Endodermal cell (in vitro differentiated cells): ENCODE results near the gene IST1. TPM values are rescaled to one million over a fixed set of nuclear protein-coding genes. Genes with fewer than 3 reads are reported as not detected.

Experiments
- DNase-seq: peaks from one replicate; pipeline ENCODE4 v3.0.0-alpha.2; 2017
- H3K27ac ChIP-seq: 2 replicates; pipeline ENCODE4 v1.5.1; 2013; ENCODE audit warnings: mild to moderate bottlenecking, low read depth, low read length, moderate library complexity
- H3K27me3 ChIP-seq: 2 replicates; pipeline ENCODE4 v1.6.1; 2013; ENCODE audit warnings: mild to moderate bottlenecking, low read length, moderate library complexity; ENCODE audit not compliant: insufficient read depth, control insufficient read depth, poor library complexity, severe bottlenecking
- H3K36me3 ChIP-seq: 2 replicates; pipeline ENCODE4 v1.7.0; 2013; ENCODE audit warnings: mild to moderate bottlenecking, low read length, moderate library complexity; ENCODE audit not compliant: control insufficient read depth, insufficient read depth
- H3K4me1 ChIP-seq: one replicate; pipeline ENCODE4 v1.7.0; 2013; ENCODE audit warnings: low read length; ENCODE audit not compliant: control insufficient read depth, insufficient read depth
- H3K4me3 ChIP-seq: 2 replicates; pipeline ENCODE4 v1.5.1; 2013; ENCODE audit warnings: mild to moderate bottlenecking, low read length, moderate library complexity
- H3K9ac ChIP-seq: 2 replicates; pipeline ENCODE4 v1.6.1; 2013; ENCODE audit warnings: mild to moderate bottlenecking, low read length, moderate library complexity; ENCODE audit not compliant: poor library complexity, severe bottlenecking; ENCODE audit errors: extremely low read depth
- H3K9me3 ChIP-seq: 2 replicates; pipeline ENCODE4 v1.6.1; 2013; ENCODE audit warnings: mild to moderate bottlenecking, low read length, moderate library complexity; ENCODE audit not compliant: control insufficient read depth
- H3K27ac Mint-ChIP-seq: 2 replicates; pipeline ENCODE4 v1.8.0; 2020; ENCODE audit warnings: mixed read lengths
- H3K27me3 Mint-ChIP-seq: 2 replicates; pipeline ENCODE4 v1.8.0; 2021; ENCODE audit warnings: mild to moderate bottlenecking, mixed read lengths; ENCODE audit not compliant: insufficient read depth
- H3K36me3 Mint-ChIP-seq: 2 replicates; pipeline ENCODE4 v1.8.0; 2020; ENCODE audit warnings: low read depth, mixed read lengths
- H3K4me1 Mint-ChIP-seq: 2 replicates; pipeline ENCODE4 v1.8.0; 2020; ENCODE audit warnings: mixed read lengths
- H3K4me3 Mint-ChIP-seq: 2 replicates; pipeline ENCODE4 v1.8.0; 2020; ENCODE audit warnings: mild to moderate bottlenecking, moderate library complexity, mixed read lengths
- H3K9me3 Mint-ChIP-seq: 2 replicates; pipeline ENCODE4 v1.8.0; 2020; ENCODE audit warnings: mild to moderate bottlenecking, mixed read lengths
- WGBS, 2 experiments: methylation state at CpG; one replicate each; pipeline versions ENCODE4 v1.1.5 to v1.1.7; 2013; ENCODE audit warnings: missing lambda C conversion rate in 2 of 2, mixed read lengths in 1 of 2; ENCODE audit not compliant: insufficient coverage in 1 of 2, insufficient read length in 1 of 2; 5-methylcytosine and 5-hydroxymethylcytosine counted together
- total RNA-seq, 2 donors: library from RNA; stranded (reverse); fragmentation: NEBNext Ultra II Directional in 1 of 2; extraction: Animal tissue kit (Norgen Biotek cat#: 25700) in 1 of 2; gene quantifications; 2 replicates in 1 of 2; 3 replicates in 1 of 2; pipeline ENCODE4 v1.2.1, GENCODE V29; 2021
- TF ChIP-seq, protein P1 (sequence below): fragments of 200-600 bp; sonication (generic); conservative IDR thresholded peaks from 2 replicates; pipeline ENCODE4 v1.5.0; 2021; ENCODE audit warnings: antibody characterized with exemption, mild to moderate bottlenecking

Gene IST1
- total RNA-seq, 2 donors from 2014 or later: 259 to 319 TPM

DNA sequence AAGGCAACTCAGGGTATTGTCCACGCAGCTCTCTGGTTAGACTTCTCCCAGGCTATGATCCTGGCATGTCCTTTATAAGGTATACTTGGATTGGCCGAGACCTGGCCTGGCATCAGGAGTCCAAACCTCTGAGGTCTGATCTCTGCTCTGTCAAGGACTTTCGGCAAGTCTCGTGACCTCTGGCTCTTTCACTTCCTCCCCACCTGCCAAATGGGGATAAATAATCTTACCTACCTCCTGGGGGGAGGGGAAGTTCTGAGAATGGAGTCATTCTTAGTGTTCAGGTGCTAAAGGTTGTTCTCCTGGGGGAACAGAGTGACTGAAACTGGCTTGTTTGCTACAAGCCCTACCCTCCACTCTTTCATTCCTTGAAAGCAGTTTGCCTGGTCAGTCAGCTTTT lies 41.9 kb upstream of the IST1 start:
- H3K36me3 Mint-ChIP-seq: peaks cover 41% of the 10 kb centered on the region
- peak overlapping the region; percentile 84 for H3K27ac Mint-ChIP-seq

DNA sequence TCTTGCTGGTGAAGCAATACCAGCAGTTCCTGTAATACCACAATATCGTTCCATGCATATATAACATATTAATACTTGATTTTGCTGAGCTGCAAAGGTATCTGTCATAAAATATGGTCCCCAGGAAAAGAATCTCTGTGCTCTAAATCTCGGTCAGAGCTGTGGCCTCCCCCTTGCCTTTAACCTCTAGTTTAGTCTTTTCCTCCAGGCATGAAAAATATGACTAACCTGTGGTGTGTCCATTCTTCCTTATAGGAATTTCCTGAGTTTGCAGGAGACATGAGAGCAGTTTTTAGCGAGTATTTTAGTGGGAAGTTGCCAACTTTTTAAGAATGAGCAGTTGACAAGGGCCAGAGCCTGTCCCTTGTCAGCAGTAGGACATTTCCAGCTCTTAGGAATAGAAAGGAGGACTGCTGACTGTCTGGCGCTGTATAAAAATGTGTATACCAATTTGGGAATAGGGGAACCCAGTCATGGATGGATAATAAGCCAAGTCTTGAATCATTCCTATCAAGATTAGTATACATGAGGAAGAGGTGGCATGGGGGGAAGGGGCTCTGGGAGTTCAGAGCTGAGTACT lies 40.9 kb upstream of the IST1 start:
- Mint-ChIP-seq H3K9me3 (no peaks in the 10 kb centered on the region), H3K36me3 (peaks cover 39% of the 10 kb centered on the region), H3K27me3 (no peaks in the 10 kb centered on the region), H3K4me3 (no peak overlapping the region), H3K27ac (no peak overlapping the region), H3K4me1 (peaks cover 9% of the 10 kb centered on the region)
- Histone ChIP-seq H3K36me3 (peaks cover 72% of the 10 kb centered on the region), H3K4me1 (peaks cover 2% of the 10 kb centered on the region), H3K27ac (no peak overlapping the region), H3K9ac (no peak overlapping the region), H3K4me3 (no peak overlapping the region), H3K27me3 (no peaks in the 10 kb centered on the region), H3K9me3 (no peaks in the 10 kb centered on the region)
- DNase-seq: no peak
- WGBS, 2 experiments: 94 to 95% methylated on average over 3 to 4 of the region's 4 CpGs
- TF ChIP-seq, protein P1, sequence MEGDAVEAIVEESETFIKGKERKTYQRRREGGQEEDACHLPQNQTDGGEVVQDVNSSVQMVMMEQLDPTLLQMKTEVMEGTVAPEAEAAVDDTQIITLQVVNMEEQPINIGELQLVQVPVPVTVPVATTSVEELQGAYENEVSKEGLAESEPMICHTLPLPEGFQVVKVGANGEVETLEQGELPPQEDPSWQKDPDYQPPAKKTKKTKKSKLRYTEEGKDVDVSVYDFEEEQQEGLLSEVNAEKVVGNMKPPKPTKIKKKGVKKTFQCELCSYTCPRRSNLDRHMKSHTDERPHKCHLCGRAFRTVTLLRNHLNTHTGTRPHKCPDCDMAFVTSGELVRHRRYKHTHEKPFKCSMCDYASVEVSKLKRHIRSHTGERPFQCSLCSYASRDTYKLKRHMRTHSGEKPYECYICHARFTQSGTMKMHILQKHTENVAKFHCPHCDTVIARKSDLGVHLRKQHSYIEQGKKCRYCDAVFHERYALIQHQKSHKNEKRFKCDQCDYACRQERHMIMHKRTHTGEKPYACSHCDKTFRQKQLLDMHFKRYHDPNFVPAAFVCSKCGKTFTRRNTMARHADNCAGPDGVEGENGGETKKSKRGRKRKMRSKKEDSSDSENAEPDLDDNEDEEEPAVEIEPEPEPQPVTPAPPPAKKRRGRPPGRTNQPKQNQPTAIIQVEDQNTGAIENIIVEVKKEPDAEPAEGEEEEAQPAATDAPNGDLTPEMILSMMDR: no peak

More for the DNA sequence above, 41.9 kb upstream of the IST1 start:
- Mint-ChIP-seq H3K27me3 (no peaks in the 10 kb centered on the region), H3K4me3 (no peak overlapping the region), H3K9me3 (no peaks in the 10 kb centered on the region), H3K4me1 (peaks cover 9% of the 10 kb centered on the region)
- no peak overlapping the region for H3K4me3 ChIP-seq
- H3K9me3 ChIP-seq: no peaks in the 10 kb centered on the region
- no peak overlapping the region for H3K9ac ChIP-seq
- no peaks in the 10 kb centered on the region for H3K27me3 ChIP-seq
- H3K4me1 ChIP-seq: peaks cover 2% of the 10 kb centered on the region
- TF ChIP-seq, protein P1: no peak
- H3K36me3 ChIP-seq: peaks cover 72% of the 10 kb centered on the region
- H3K27ac ChIP-seq: no peak overlapping the region
- DNase-seq: no peak
- WGBS, 2 experiments: 89 to 100% methylated on average over 4 of the region's 4 CpGs

DNA sequence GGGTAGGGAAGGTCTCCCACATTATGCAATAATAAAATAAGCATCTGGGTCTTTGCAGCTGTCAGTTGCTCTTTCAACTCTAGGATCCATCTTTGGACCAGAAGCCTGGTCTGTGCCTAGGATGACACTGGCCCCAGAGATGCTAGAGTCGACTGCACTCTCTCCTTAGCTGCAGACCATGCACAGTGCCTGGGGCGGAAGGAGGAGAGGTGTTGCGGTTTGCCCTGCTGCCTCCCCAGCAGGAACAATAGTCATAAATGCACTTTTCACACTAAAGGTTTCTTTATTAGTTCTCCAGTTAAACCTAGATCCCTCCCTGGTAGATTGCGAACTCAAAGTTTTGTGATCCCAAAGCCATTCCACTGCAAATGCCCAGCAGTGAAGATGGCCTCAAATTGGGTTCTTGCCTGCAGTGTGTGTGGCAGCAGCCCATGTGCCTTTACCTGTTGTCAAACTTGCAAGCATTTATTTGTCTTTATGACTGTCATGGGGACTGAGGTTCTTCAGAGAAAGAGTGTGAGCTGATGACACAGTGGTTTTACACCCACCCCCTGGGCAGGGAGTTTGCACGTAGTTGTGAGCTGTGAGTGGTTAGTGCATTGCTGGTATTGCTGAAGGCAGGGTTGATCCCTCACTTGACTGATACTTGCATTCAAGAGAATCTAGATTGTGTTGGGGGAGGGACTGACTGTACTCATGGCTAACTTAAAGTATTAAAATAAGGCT lies 39.2 kb upstream of the IST1 start:
- H3K27ac ChIP-seq: no peak overlapping the region
- peaks cover 2% of the 10 kb centered on the region for H3K4me1 ChIP-seq
- peak overlapping the region; percentile 38 for H3K27ac Mint-ChIP-seq
- TF ChIP-seq, protein P1: no peak
- H3K27me3 Mint-ChIP-seq: no peaks in the 10 kb centered on the region
- H3K4me1 Mint-ChIP-seq: peaks cover 9% of the 10 kb centered on the region
- 78 to 92% methylated on average over 2 to 5 of the region's 5 CpGs for WGBS, 2 experiments
- H3K36me3 Mint-ChIP-seq: peaks cover 34% of the 10 kb centered on the region
- no peak for DNase-seq
- H3K9ac ChIP-seq: no peak overlapping the region
- no peak overlapping the region for H3K4me3 Mint-ChIP-seq
- no peak overlapping the region for H3K4me3 ChIP-seq
- H3K27me3 ChIP-seq: no peaks in the 10 kb centered on the region
- H3K9me3 ChIP-seq: no peaks in the 10 kb centered on the region
- H3K9me3 Mint-ChIP-seq: no peaks in the 10 kb centered on the region
- H3K36me3 ChIP-seq: peaks cover 68% of the 10 kb centered on the region
